RPMI8226 (cell line): Measurements from ENCODE around the gene KDELR1.
A peak's percentile ranks its signal among the peaks of the same experiment; 100 is the strongest.

Experiments used
- DNase-seq: peaks from one replicate; pipeline ENCODE4 v3.0.0-alpha.2; 2015

KDELR1 gene

DNA sequence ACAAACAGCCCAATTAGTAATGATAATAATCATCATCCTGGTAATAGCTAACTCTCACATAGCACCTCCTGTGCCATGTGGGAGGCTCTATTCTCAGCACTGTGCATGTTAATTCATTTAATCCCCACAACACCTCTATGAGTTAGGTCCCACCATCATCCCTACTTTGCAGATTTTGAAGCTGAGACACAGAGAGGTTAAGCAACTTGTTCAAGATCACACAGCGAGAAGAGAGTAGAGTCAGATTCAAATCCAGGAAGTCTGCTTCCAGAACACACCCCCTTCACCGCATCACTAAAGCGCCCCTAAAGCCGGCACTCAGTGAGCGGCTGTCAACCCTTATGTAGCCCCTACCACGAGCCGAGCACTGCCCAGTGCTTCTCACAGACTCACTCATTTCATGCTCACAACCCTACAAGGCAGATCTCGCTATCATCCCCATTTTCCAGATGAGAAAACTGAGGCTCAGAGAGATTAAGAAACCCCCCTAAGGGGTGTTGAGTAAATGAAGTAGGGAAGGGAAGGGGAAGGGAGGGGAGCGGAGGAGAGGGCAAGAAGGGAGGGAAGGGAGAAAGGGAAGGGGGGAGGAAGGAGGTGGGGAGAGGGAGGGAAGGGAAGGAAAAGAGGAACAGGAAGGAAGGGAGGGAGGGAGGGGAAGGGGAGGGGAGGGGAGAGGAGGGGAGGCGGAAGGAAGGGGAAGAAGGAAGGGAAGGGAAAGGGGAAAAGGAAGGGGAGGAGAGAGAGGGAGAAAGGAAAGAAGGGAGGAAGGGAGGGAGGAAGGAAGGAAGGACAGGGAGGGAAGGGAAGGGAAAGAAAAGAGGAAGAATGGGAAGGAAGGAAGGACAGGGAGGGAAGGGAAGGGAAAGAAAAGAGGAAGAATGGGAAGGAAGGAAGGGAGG lies 49.6 kb downstream of the KDELR1 start:
- no peak for DNase-seq

DNA sequence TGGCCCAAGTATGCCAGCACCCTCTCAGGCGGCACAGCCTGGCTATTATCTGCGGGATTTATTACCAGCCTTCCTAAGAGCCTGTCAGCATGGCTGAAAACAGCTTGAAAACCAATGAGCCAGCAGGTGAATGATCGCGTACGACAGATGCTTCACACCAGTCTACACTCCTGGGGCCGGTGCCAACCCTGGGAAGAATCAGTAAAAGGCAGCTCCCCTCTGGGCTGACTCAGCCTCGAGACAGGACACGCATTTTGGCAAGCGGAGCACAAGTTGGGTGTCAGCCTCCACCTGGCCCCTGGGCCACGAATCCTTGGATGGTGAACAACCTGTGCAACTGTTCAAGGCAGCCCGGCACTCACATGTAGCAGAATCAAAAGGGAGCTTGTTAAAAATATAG lies 50.4 kb downstream of the KDELR1 start:
- DNase-seq: peak; percentile 14

DNA sequence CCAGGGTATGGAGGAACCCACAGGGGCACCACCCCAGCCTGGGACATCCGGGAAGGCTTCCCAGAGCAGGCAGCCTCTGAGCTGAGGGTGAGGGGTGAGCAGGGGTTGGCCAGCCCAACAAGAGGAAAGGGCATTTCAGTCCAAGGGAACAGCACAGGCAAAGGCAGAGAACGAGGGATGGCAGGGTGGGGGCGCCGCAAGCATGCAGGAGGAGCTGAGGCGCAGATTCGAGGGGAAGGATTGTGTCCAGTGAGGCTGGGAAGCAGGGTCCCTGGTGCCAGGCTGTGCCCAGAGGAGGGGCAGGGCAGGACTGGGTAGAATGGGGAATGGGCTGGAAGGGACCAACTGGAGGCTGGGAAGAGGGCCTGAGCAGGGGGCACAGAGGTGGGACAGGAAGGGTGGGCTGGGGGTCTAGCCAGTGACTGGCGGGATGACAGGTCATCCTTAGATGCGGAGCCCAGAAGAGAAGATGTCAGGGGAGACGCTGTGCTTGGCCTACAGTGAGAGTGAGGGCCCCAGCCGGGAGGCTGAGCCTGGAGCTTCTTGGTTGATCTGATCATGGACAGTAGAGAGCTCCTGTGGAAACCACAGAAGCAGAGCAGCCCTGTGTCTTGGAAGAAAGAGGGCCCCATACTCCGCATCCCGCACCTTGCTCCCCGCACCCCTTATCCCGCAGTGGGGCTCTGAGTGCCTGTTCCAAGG lies 52.4 kb downstream of the KDELR1 start:
- DNase-seq: no peak

DNA sequence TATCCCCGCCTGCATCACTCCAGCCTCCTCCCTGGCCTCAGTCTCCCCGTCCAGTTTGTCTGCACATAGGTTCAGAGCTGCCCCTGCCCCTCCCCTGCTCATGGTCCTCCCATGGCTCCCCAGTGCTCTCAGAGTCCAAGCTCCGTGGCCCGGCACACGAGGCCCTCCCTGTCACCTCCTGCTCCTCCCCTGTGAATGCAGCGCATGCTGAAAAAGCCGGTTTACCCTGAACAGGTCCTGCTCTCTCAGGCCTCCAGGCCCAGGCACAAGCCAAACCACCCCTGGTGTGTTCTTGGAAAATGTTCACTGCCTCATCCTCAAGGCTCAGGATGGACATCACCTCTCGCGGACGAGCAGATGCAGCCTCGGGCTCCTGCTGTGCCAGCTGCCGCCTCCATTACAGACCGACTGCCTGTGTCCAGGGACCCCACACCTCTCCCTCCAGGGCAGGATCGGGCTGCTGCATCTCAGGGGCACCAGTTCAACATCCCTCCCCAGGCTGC lies 53.0 kb downstream of the KDELR1 start:
- DNase-seq: no peak

DNA sequence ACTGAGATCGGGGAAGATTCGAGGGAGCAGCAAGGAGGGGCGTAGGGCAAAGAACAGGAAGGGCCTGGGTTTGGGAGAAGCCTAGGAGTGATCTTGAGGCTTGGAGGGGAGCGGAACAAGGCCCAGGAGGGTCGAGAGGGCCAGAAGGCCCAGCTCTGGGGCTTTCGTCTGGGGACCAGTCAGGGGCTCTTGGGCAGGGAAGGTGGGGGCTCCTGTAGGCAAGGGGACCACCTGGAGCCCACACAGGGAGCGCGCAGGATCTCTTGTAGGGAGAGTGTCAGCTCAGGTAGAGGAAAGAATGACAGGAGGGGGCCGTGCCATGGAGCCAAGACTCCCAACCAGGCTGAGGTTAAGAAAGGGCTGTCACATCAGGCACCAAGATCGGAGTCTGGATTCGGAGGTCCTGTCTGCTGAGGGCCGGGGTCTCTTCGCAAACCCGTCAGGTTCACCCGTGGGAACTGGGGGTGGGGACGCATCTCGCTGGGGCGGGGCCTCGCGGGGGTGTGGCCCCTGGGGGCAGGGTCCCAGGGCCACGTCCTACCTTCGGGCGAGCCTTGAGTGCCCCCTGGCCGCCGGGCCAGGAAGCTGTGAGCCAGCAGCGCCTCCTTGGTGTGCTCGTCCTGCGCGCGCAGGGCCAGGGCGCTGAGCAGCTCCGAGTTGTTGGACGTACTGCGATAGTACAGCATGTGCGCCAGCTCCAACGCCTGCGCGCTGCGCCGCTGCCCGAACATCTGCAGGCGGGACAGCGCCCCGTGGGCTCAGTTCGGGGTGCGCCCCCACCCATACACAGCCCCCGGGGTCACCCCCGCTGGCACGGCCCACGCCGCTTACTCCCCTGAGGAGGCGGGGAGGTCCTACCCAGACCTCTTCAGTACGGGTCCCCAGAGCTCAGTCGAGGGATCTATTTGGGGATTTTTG lies 57.6 kb downstream of the KDELR1 start:
- DNase-seq: peak; percentile 94

DNA sequence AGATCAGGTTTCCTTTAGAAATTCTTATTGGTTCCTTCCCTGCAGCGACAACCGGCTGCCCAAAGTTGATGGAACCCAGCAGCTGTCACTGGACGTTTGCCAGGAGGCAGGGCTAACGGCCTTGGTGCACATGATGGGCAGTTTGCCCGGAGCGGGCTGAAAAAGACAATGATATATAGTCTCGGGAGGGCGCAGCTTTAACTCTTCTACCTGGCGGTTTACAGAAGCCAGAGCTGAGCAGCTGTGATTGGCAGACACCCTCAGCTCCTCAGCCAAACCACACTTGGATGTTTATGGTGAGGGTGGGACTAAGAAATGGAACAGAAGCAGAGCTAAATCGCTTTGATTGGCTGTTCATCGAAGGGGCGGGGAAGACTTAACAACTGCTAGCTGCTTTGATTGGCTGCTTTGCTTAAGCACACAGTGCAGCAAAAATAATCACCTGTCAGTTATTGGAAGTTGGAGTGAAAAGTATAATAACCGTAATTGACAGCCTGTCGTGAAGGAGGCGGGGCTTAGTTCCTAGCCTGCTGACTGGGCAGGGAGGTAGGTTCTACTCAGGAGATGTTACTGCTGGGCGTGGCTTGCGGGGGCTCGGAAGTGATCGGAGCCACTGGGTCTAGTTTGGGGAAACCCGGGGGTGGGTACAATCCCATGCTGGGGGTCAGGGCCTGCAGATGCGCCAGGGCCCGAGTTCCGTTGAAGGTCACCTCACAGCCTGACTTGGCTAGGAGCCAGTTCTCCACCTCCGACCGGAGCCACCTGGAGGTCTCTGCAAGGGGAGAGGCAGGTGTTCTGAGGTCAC lies 58.5 kb downstream of the KDELR1 start:
- peak; percentile 97 for DNase-seq
